ENCODE measurements around the gene TRIM9.

The TRIM9 gene

GRCh38 chr14:51068268-51068667, 26.6 kb downstream of the TRIM9 start:
- Histone ChIP-seq H3K27ac (ENCODE audit: insufficient read depth, low read length, poor library complexity, severe bottlenecking) (no peak overlapping the region), H3K9me3 (ENCODE audit: control insufficient read depth, low read length) (no peaks in the 10 kb centered on the region), H3K4me1 (ENCODE audit: control insufficient read depth, insufficient read depth, low read length, poor library complexity, severe bottlenecking) (no peaks in the 10 kb centered on the region), H3K27me3 (replicated peaks; ENCODE audit: control insufficient read depth, insufficient read depth, low read length, poor library complexity, severe bottlenecking) (no peaks in the 10 kb centered on the region), H3K36me3 (ENCODE audit: control insufficient read depth, insufficient read depth, low read length) (no peaks in the 10 kb centered on the region), H3K4me3 (ENCODE audit: insufficient read depth, low read depth, low read length, poor library complexity, severe bottlenecking) (no peak overlapping the region)
- no peak for DNase-seq

GRCh38 chr14:51067295-51067694, 27.6 kb downstream of the TRIM9 start:
- Histone ChIP-seq H3K27me3 (replicated peaks; ENCODE audit: control insufficient read depth, insufficient read depth, low read length, poor library complexity, severe bottlenecking) (no peaks in the 10 kb centered on the region), H3K4me3 (ENCODE audit: insufficient read depth, low read depth, low read length, poor library complexity, severe bottlenecking) (no peak overlapping the region), H3K4me1 (ENCODE audit: control insufficient read depth, insufficient read depth, low read length, poor library complexity, severe bottlenecking) (no peaks in the 10 kb centered on the region), H3K9me3 (ENCODE audit: control insufficient read depth, low read length) (peaks cover 2% of the 10 kb centered on the region), H3K36me3 (ENCODE audit: control insufficient read depth, insufficient read depth, low read length) (no peaks in the 10 kb centered on the region), H3K27ac (ENCODE audit: insufficient read depth, low read length, poor library complexity, severe bottlenecking) (no peak overlapping the region)
- DNase-seq: no peak

- Histone ChIP-seq H3K36me3 (ENCODE audit: control insufficient read depth, insufficient read depth, low read length) (no peaks in the 10 kb centered on the region), H3K27ac (ENCODE audit: insufficient read depth, low read length, poor library complexity, severe bottlenecking) (no peak overlapping the region), H3K4me3 (ENCODE audit: insufficient read depth, low read depth, low read length, poor library complexity, severe bottlenecking) (no peak overlapping the region), H3K4me1 (ENCODE audit: control insufficient read depth, insufficient read depth, low read length, poor library complexity, severe bottlenecking) (no peaks in the 10 kb centered on the region), H3K27me3 (replicated peaks; ENCODE audit: control insufficient read depth, insufficient read depth, low read length, poor library complexity, severe bottlenecking) (no peaks in the 10 kb centered on the region), H3K9me3 (ENCODE audit: control insufficient read depth, low read length) (peaks cover 6% of the 10 kb centered on the region)
- DNase-seq: no peak
These were observed 28.3 kb downstream of the TRIM9 start for GRCh38 chr14:51066576-51066975.

GRCh38 chr14:51059032-51059431, 35.9 kb downstream of the TRIM9 start:
- DNase-seq: no peak
- Histone ChIP-seq H3K4me3 (ENCODE audit: insufficient read depth, low read depth, low read length, poor library complexity, severe bottlenecking) (no peak overlapping the region), H3K27me3 (replicated peaks; ENCODE audit: control insufficient read depth, insufficient read depth, low read length, poor library complexity, severe bottlenecking) (no peaks in the 10 kb centered on the region), H3K4me1 (ENCODE audit: control insufficient read depth, insufficient read depth, low read length, poor library complexity, severe bottlenecking) (no peaks in the 10 kb centered on the region), H3K36me3 (ENCODE audit: control insufficient read depth, insufficient read depth, low read length) (no peaks in the 10 kb centered on the region), H3K27ac (ENCODE audit: insufficient read depth, low read length, poor library complexity, severe bottlenecking) (no peak overlapping the region), H3K9me3 (ENCODE audit: control insufficient read depth, low read length) (peaks cover 6% of the 10 kb centered on the region)

- DNase-seq: no peak
- no peak overlapping the region for H3K27ac ChIP-seq (ENCODE audit: insufficient read depth, low read length, poor library complexity, severe bottlenecking)
- no peaks in the 10 kb centered on the region for H3K36me3 ChIP-seq (ENCODE audit: control insufficient read depth, insufficient read depth, low read length)
- H3K9me3 ChIP-seq (ENCODE audit: control insufficient read depth, low read length): peaks cover 6% of the 10 kb centered on the region
- H3K4me1 ChIP-seq (ENCODE audit: control insufficient read depth, insufficient read depth, low read length, poor library complexity, severe bottlenecking): no peaks in the 10 kb centered on the region
- no peaks in the 10 kb centered on the region for H3K27me3 ChIP-seq (replicated peaks; ENCODE audit: control insufficient read depth, insufficient read depth, low read length, poor library complexity, severe bottlenecking)
- H3K4me3 ChIP-seq (ENCODE audit: insufficient read depth, low read depth, low read length, poor library complexity, severe bottlenecking): no peak overlapping the region
These were observed 36.5 kb downstream of the TRIM9 start for GRCh38 chr14:51058382-51058781.

GRCh38 chr14:51056421-51056820, 38.5 kb downstream of the TRIM9 start:
- Histone ChIP-seq H3K27me3 (replicated peaks; ENCODE audit: control insufficient read depth, insufficient read depth, low read length, poor library complexity, severe bottlenecking) (no peaks in the 10 kb centered on the region), H3K4me3 (ENCODE audit: insufficient read depth, low read depth, low read length, poor library complexity, severe bottlenecking) (no peak overlapping the region), H3K9me3 (ENCODE audit: control insufficient read depth, low read length) (no peaks in the 10 kb centered on the region), H3K27ac (ENCODE audit: insufficient read depth, low read length, poor library complexity, severe bottlenecking) (no peak overlapping the region), H3K4me1 (ENCODE audit: control insufficient read depth, insufficient read depth, low read length, poor library complexity, severe bottlenecking) (no peaks in the 10 kb centered on the region), H3K36me3 (ENCODE audit: control insufficient read depth, insufficient read depth, low read length) (no peaks in the 10 kb centered on the region)
- no peak for DNase-seq

- Histone ChIP-seq H3K4me3 (ENCODE audit: insufficient read depth, low read depth, low read length, poor library complexity, severe bottlenecking) (no peak overlapping the region), H3K36me3 (ENCODE audit: control insufficient read depth, insufficient read depth, low read length) (no peaks in the 10 kb centered on the region), H3K27ac (ENCODE audit: insufficient read depth, low read length, poor library complexity, severe bottlenecking) (no peak overlapping the region), H3K27me3 (replicated peaks; ENCODE audit: control insufficient read depth, insufficient read depth, low read length, poor library complexity, severe bottlenecking) (no peaks in the 10 kb centered on the region), H3K9me3 (ENCODE audit: control insufficient read depth, low read length) (no peaks in the 10 kb centered on the region), H3K4me1 (ENCODE audit: control insufficient read depth, insufficient read depth, low read length, poor library complexity, severe bottlenecking) (no peaks in the 10 kb centered on the region)
- no peak for DNase-seq
These were observed 41.7 kb downstream of the TRIM9 start for GRCh38 chr14:51053157-51053556.

- Histone ChIP-seq H3K9me3 (ENCODE audit: control insufficient read depth, low read length) (no peaks in the 10 kb centered on the region), H3K4me3 (ENCODE audit: insufficient read depth, low read depth, low read length, poor library complexity, severe bottlenecking) (no peak overlapping the region), H3K27ac (ENCODE audit: insufficient read depth, low read length, poor library complexity, severe bottlenecking) (no peak overlapping the region), H3K4me1 (ENCODE audit: control insufficient read depth, insufficient read depth, low read length, poor library complexity, severe bottlenecking) (no peaks in the 10 kb centered on the region), H3K27me3 (replicated peaks; ENCODE audit: control insufficient read depth, insufficient read depth, low read length, poor library complexity, severe bottlenecking) (no peaks in the 10 kb centered on the region), H3K36me3 (ENCODE audit: control insufficient read depth, insufficient read depth, low read length) (no peaks in the 10 kb centered on the region)
- DNase-seq: no peak
These were observed 49.9 kb downstream of the TRIM9 start for GRCh38 chr14:51044961-51045360.

GRCh38 chr14:51041883-51042282, 53.0 kb downstream of the TRIM9 start:
- no peak for DNase-seq
- Histone ChIP-seq H3K27ac (ENCODE audit: insufficient read depth, low read length, poor library complexity, severe bottlenecking) (no peak overlapping the region), H3K9me3 (ENCODE audit: control insufficient read depth, low read length) (no peaks in the 10 kb centered on the region), H3K27me3 (replicated peaks; ENCODE audit: control insufficient read depth, insufficient read depth, low read length, poor library complexity, severe bottlenecking) (no peaks in the 10 kb centered on the region), H3K4me1 (ENCODE audit: control insufficient read depth, insufficient read depth, low read length, poor library complexity, severe bottlenecking) (no peaks in the 10 kb centered on the region), H3K36me3 (ENCODE audit: control insufficient read depth, insufficient read depth, low read length) (no peaks in the 10 kb centered on the region), H3K4me3 (ENCODE audit: insufficient read depth, low read depth, low read length, poor library complexity, severe bottlenecking) (no peak overlapping the region)

- Histone ChIP-seq H3K9me3 (ENCODE audit: control insufficient read depth, low read length) (no peaks in the 10 kb centered on the region), H3K36me3 (ENCODE audit: control insufficient read depth, insufficient read depth, low read length) (no peaks in the 10 kb centered on the region), H3K4me3 (ENCODE audit: insufficient read depth, low read depth, low read length, poor library complexity, severe bottlenecking) (no peak overlapping the region), H3K27ac (ENCODE audit: insufficient read depth, low read length, poor library complexity, severe bottlenecking) (no peak overlapping the region), H3K4me1 (ENCODE audit: control insufficient read depth, insufficient read depth, low read length, poor library complexity, severe bottlenecking) (no peaks in the 10 kb centered on the region), H3K27me3 (replicated peaks; ENCODE audit: control insufficient read depth, insufficient read depth, low read length, poor library complexity, severe bottlenecking) (no peaks in the 10 kb centered on the region)
- DNase-seq: no peak
These were observed 53.8 kb downstream of the TRIM9 start for GRCh38 chr14:51041108-51041531.

- no peaks in the 10 kb centered on the region for H3K27me3 ChIP-seq (replicated peaks; ENCODE audit: control insufficient read depth, insufficient read depth, low read length, poor library complexity, severe bottlenecking)
- no peak overlapping the region for H3K4me3 ChIP-seq (ENCODE audit: insufficient read depth, low read depth, low read length, poor library complexity, severe bottlenecking)
- H3K27ac ChIP-seq (ENCODE audit: insufficient read depth, low read length, poor library complexity, severe bottlenecking): no peak overlapping the region
- H3K36me3 ChIP-seq (ENCODE audit: control insufficient read depth, insufficient read depth, low read length): no peaks in the 10 kb centered on the region
- H3K4me1 ChIP-seq (ENCODE audit: control insufficient read depth, insufficient read depth, low read length, poor library complexity, severe bottlenecking): no peaks in the 10 kb centered on the region
- H3K9me3 ChIP-seq (ENCODE audit: control insufficient read depth, low read length): no peaks in the 10 kb centered on the region
- DNase-seq: no peak
These were observed 55.7 kb downstream of the TRIM9 start for GRCh38 chr14:51039252-51039651.
